ENCODE results near the gene NTRK3. TPM values are rescaled to one million over a fixed set of nuclear protein-coding genes. Genes with fewer than 3 reads are reported as not detected.

Gene NTRK3
- total RNA-seq, 1 donor from 2014 or later: not detected

DNA sequence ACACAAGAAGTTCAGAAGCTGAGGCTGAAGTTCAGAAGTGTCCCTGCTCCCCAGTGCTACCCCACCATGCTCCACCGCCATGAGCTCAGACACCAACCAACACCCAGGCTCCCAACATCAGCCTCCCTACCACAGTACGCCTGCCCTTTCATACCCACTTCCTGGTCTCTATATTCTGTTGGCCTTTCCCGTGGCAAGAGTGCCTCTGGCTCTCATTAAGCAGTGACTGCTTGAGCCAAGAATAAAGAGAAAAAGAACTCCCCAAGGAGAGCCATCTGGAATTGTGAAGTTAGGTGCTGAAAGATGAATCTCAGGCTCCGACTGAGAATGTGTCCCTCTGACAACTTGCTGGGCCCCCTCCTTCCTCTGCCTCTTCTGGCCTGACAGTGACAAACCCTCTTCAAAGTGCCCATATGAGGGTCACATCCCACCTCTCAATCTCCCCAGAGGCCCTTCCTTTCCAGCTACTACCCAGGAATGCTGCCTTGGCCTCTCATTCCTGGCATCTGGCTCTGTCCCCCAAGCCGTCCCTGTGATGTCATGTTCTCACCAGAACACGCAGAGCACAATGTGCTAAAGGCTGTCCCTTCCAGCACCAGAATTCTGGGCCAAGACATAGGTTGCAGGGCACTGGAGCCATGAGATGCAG lies 306.8 kb downstream of the NTRK3 start:
- no peaks in the 10 kb centered on the region for H3K36me3 Mint-ChIP-seq (ENCODE audit: low read depth)
- ATAC-seq (ENCODE audit: low read depth): no peak

DNA sequence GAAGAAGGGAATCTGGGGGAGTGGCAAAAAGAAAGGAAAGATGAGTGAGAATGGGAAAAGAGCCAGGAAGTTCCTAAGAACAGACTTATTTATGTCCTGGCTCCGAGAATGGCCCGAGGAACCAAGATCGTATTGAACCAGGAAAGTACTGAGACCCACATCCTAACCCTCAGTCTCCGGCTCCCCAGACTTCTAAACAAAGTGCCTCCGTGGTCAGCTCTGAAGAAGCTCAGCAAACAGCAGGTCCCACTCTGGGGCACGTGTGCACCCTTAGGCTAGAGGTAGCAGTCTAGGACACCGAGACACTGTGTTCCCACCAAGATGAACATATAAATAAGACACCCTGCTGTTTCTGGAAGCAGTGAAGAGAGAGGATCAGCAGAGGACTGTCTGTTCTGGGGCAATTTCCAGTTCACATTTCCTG lies 307.4 kb downstream of the NTRK3 start:
- POLR2A ChIA-PET: no interaction called here
- CTCF ChIA-PET: no interaction called here
- H3K4me1 Mint-ChIP-seq: no peaks in the 10 kb centered on the region
- no peak overlapping the region for H3K27ac Mint-ChIP-seq
- H3K4me3 Mint-ChIP-seq: no peak overlapping the region
- DNase-seq (no peak), ATAC-seq (ENCODE audit: low read depth) (no peak)
- H3K27me3 Mint-ChIP-seq: no peaks in the 10 kb centered on the region
- TF ChIP-seq, protein P1, sequence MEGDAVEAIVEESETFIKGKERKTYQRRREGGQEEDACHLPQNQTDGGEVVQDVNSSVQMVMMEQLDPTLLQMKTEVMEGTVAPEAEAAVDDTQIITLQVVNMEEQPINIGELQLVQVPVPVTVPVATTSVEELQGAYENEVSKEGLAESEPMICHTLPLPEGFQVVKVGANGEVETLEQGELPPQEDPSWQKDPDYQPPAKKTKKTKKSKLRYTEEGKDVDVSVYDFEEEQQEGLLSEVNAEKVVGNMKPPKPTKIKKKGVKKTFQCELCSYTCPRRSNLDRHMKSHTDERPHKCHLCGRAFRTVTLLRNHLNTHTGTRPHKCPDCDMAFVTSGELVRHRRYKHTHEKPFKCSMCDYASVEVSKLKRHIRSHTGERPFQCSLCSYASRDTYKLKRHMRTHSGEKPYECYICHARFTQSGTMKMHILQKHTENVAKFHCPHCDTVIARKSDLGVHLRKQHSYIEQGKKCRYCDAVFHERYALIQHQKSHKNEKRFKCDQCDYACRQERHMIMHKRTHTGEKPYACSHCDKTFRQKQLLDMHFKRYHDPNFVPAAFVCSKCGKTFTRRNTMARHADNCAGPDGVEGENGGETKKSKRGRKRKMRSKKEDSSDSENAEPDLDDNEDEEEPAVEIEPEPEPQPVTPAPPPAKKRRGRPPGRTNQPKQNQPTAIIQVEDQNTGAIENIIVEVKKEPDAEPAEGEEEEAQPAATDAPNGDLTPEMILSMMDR (IDR thresholded peaks at IDR 0.05): no peak
- intact Hi-C loops (cut with micrococcal nuclease): no loop called here
- no peaks in the 10 kb centered on the region for H3K9me3 Mint-ChIP-seq
- no peaks in the 10 kb centered on the region for H3K36me3 Mint-ChIP-seq (ENCODE audit: low read depth)

More for the DNA sequence above, 306.8 kb downstream of the NTRK3 start:
- ChIA-PET CTCF (no interaction called here), POLR2A (no interaction called here)
- H3K9me3 Mint-ChIP-seq: no peaks in the 10 kb centered on the region
- intact Hi-C loops (cut with micrococcal nuclease): no loop called here
- H3K4me1 Mint-ChIP-seq: no peaks in the 10 kb centered on the region
- TF ChIP-seq, protein P1 (IDR thresholded peaks at IDR 0.05): no peak
- no peak for DNase-seq
- H3K27me3 Mint-ChIP-seq: no peaks in the 10 kb centered on the region
- H3K27ac Mint-ChIP-seq: no peak overlapping the region
- H3K4me3 Mint-ChIP-seq: no peak overlapping the region

DNA sequence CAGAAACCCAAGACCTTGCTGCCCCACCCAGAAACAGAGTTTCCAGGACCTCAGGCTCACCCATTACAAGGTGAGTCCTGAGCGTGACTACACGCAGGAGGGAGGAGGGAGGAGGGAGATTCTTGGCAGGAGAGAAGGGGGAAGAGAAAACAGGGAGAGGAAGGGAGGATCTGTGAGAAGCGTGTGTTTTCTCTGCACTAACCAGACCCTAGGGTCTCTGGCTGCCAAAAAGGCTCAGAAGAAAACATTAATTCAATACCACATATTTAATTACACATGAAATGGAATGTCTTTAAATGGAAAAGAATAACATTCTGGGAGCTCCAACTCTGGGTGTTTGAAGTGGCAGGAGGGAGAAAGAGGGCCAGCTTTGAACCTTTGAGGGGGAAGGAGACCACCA lies 309.0 kb downstream of the NTRK3 start:
- ChIA-PET POLR2A (no interaction called here), CTCF (no interaction called here)
- Mint-ChIP-seq H3K9me3 (no peaks in the 10 kb centered on the region), H3K27ac (no peak overlapping the region), H3K4me3 (no peak overlapping the region), H3K27me3 (no peaks in the 10 kb centered on the region), H3K4me1 (no peaks in the 10 kb centered on the region), H3K36me3 (ENCODE audit: low read depth) (no peaks in the 10 kb centered on the region)
- DNase-seq (no peak), ATAC-seq (ENCODE audit: low read depth) (no peak)
- TF ChIP-seq, protein P1 (IDR thresholded peaks at IDR 0.05): no peak
- intact Hi-C loops (cut with micrococcal nuclease): no loop called here

DNA sequence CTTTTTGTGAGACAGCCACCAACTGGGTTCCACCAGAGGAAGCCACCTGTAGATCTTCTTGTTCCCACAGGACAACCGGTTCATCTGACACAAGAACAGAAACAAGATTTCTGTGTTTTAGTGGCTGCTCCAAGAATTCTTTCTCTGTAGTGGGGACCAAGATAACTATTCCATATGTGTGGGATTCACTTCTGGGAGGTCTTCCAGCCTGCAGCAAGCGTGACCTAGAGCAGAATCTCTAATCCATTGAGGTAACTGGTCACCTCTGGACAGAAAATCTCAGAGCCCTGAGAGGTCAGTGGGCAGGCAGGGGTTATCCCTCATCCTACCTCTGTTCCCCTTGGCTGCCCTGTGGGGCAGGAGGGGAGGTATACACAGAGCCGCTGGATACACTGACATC lies 311.3 kb downstream of the NTRK3 start:
- Mint-ChIP-seq H3K27me3 (no peaks in the 10 kb centered on the region), H3K4me3 (no peak overlapping the region), H3K9me3 (no peaks in the 10 kb centered on the region), H3K4me1 (no peaks in the 10 kb centered on the region), H3K27ac (no peak overlapping the region), H3K36me3 (ENCODE audit: low read depth) (no peaks in the 10 kb centered on the region)
- POLR2A ChIA-PET: no interaction called here
- DNase-seq (no peak), ATAC-seq (ENCODE audit: low read depth) (no peak)
- intact Hi-C loops (cut with micrococcal nuclease): no loop called here
- TF ChIP-seq, protein P1 (IDR thresholded peaks at IDR 0.05): no peak
- CTCF ChIA-PET: no interaction called here

DNA sequence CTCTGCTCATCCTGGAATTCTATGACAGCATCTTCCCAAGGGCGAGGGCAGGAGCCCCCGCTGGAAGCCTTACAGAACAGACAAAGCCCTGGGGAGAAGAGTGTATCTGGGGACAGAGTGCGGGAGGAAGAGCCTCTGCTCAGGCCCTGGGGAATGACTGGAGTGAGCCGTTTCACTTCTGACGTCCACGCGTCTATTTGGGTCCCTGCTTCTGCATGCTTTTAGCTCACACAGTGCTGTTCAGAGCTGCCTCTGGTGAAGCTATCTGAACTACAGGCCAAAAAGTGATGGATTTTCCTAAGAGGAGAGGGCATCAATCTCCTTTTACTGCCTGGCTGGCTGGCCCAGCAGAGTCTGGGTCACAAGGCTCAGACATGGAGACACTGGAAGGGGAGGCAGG lies 311.8 kb downstream of the NTRK3 start:
- H3K4me3 Mint-ChIP-seq: no peak overlapping the region
- no peak for DNase-seq

More for the DNA sequence above, 311.8 kb downstream of the NTRK3 start:
- ATAC-seq (ENCODE audit: low read depth): no peak
- H3K9me3 Mint-ChIP-seq: no peaks in the 10 kb centered on the region
- H3K4me1 Mint-ChIP-seq: no peaks in the 10 kb centered on the region
- intact Hi-C loops (cut with micrococcal nuclease): no loop called here
- H3K27me3 Mint-ChIP-seq: no peaks in the 10 kb centered on the region
- ChIA-PET CTCF (no interaction called here), POLR2A (no interaction called here)
- no peaks in the 10 kb centered on the region for H3K36me3 Mint-ChIP-seq (ENCODE audit: low read depth)
- no peak overlapping the region for H3K27ac Mint-ChIP-seq
- TF ChIP-seq, protein P1 (IDR thresholded peaks at IDR 0.05): no peak

Measured in activated B cell treated with CpG ODN at 0.5 μM for 24 hours (primary cell).